Stimulated activated CD4-positive, alpha-beta T cell treated with anti-CD3 and anti-CD28 coated beads, Interleukin-4, amount 100 ng/mL, for 1 hour (primary cell): ENCODE data around the gene TDRKH.

Experiments used
- DNase-seq: peaks from one replicate; pipeline ENCODE4 v3.0.0-alpha.2; 2020

Gene TDRKH

GRCh38 chr1:151790071-151790939, at the start of gene TDRKH:
TSS of gene TDRKH (minus strand) at chr1:151790500. CDS start at chr1:151783022, 7,478 bp downstream.
- peak; percentile 99 for DNase-seq

GRCh38 chr1:151839457-151840403, 49.4 kb upstream of the TDRKH start, which contains the start of gene C2CD4D:
TSS of gene C2CD4D (minus strand) at chr1:151839820. CDS start at chr1:151838989, 831 bp downstream.
- peak; percentile 69 for DNase-seq

- DNase-seq = no peak
Measured at GRCh38 chr1:151839082-151839412, 48.7 kb upstream of the TDRKH start.

GRCh38 chr1:151838222-151839081, 48.2 kb upstream of the TDRKH start:
- DNase-seq = peak; percentile 55

GRCh38 chr1:151837884-151838221, 47.6 kb upstream of the TDRKH start:
- no peak for DNase-seq

- DNase-seq = no peak
Measured at GRCh38 chr1:151837197-151837596, 46.9 kb upstream of the TDRKH start.

- no peak for DNase-seq
Measured at GRCh38 chr1:151835596-151835995, 45.3 kb upstream of the TDRKH start.

GRCh38 chr1:151834239-151834638, 43.9 kb upstream of the TDRKH start:
- no peak for DNase-seq

GRCh38 chr1:151833172-151833900, 43.0 kb upstream of the TDRKH start:
- DNase-seq = no peak

GRCh38 chr1:151832318-151832980, 42.1 kb upstream of the TDRKH start:
- DNase-seq = no peak

GRCh38 chr1:151831605-151832004, 41.3 kb upstream of the TDRKH start, which contains the start of gene RORC:
TSS of gene RORC (minus strand) at chr1:151831802. CDS start at chr1:151831764, 38 bp downstream.
- no peak for DNase-seq

GRCh38 chr1:151831256-151831591, 40.9 kb upstream of the TDRKH start:
- DNase-seq = no peak

- DNase-seq = no peak
Measured at GRCh38 chr1:151830055-151830454, 39.8 kb upstream of the TDRKH start.

GRCh38 chr1:151829352-151830046, 39.2 kb upstream of the TDRKH start:
- no peak for DNase-seq

GRCh38 chr1:151828921-151829320, 38.6 kb upstream of the TDRKH start:
- DNase-seq = no peak

GRCh38 chr1:151827853-151828252, 37.6 kb upstream of the TDRKH start:
- no peak for DNase-seq

GRCh38 chr1:151825751-151826660, 35.7 kb upstream of the TDRKH start:
- DNase-seq = no peak

- DNase-seq = no peak
Measured at GRCh38 chr1:151825204-151825603, 34.9 kb upstream of the TDRKH start.

- DNase-seq = no peak
Measured at GRCh38 chr1:151823175-151823574, 32.9 kb upstream of the TDRKH start.

GRCh38 chr1:151822404-151822803, 32.1 kb upstream of the TDRKH start:
- DNase-seq = peak; percentile 64
